Stomach (tissue), 4 donors: ENCODE measurements around the gene LDLR.

Source experiments
- POLR2AphosphoS5 ChIP-seq, 3 donors: sonication (generic); formaldehyde crosslinking; IDR thresholded peaks; one replicate each; pipeline ENCODE4 v1.6.1; 2016; ENCODE audit warnings: antibody characterized with exemption in 3 of 3
- TF ChIP-seq, protein P1 (sequence below), 7 experiments: fragments of 450-650 bp in 4 of 7; fragments of 200-600 bp in 3 of 7; sonication (generic) in 3 of 7; IDR thresholded peaks; one replicate each; pipeline ENCODE4 v1.5.1; 2016 to 2019; ENCODE audit warnings: antibody characterized with exemption in 7 of 7, control low read depth in 2 of 7, mild to moderate bottlenecking in 1 of 7

DNA sequence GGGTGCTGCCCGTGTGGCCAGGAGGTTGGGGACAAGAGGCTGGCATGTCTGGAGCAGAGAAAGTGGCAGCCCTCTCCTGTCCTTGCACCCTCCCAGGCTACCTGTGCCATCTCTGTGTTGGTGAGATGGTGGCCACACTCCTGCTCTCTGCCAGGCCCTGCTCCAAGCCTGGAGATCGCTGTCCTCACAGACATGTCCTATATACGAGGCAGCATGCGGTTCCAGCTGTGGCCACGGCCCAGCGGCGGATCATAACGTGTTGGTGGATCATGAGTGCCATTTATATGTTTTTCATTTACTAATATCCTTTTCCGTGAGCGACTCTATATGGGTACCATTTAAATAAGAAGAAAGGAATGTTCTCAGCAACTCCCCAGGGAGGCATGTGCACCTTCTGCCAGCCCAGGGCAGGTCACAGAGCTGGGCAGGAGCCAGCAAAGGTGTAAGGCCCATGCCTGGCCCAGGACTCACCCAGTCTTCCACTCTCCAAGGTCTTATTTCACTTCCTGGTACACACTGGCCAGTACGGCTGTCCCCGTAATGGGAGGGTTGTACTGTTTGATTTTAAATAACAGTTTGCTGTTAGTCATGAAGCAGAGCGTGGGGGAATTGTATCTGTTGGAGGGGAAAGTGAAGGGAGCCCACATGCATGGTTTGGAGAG is 47.2 kb upstream of the LDLR start:
- TF ChIP-seq, protein P1, sequence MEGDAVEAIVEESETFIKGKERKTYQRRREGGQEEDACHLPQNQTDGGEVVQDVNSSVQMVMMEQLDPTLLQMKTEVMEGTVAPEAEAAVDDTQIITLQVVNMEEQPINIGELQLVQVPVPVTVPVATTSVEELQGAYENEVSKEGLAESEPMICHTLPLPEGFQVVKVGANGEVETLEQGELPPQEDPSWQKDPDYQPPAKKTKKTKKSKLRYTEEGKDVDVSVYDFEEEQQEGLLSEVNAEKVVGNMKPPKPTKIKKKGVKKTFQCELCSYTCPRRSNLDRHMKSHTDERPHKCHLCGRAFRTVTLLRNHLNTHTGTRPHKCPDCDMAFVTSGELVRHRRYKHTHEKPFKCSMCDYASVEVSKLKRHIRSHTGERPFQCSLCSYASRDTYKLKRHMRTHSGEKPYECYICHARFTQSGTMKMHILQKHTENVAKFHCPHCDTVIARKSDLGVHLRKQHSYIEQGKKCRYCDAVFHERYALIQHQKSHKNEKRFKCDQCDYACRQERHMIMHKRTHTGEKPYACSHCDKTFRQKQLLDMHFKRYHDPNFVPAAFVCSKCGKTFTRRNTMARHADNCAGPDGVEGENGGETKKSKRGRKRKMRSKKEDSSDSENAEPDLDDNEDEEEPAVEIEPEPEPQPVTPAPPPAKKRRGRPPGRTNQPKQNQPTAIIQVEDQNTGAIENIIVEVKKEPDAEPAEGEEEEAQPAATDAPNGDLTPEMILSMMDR (IDR thresholded peaks at IDR 0.05), result no peak
- peak in 2 of 3 donors; percentile 41 to 93 for TF ChIP-seq POLR2AphosphoS5 (IDR thresholded peaks at IDR 0.05)
